ENCODE data around the gene PPT2.

- no peak for TF ChIP-seq CTCF (IDR thresholded peaks at IDR 0.05; ENCODE audit: insufficient read depth, low read length)
- no peak for TF ChIP-seq POLR2AphosphoS5 (IDR thresholded peaks at IDR 0.05; ENCODE audit: low read depth)
- TF ChIP-seq SPI1 (IDR thresholded peaks at IDR 0.05; ENCODE audit: borderline replicate concordance, low read depth): no peak
Measured at GRCh38 chr6:32146287-32146686, 7.7 kb upstream of the PPT2 start.
